ENCODE results near the gene GGPS1.

DNA sequence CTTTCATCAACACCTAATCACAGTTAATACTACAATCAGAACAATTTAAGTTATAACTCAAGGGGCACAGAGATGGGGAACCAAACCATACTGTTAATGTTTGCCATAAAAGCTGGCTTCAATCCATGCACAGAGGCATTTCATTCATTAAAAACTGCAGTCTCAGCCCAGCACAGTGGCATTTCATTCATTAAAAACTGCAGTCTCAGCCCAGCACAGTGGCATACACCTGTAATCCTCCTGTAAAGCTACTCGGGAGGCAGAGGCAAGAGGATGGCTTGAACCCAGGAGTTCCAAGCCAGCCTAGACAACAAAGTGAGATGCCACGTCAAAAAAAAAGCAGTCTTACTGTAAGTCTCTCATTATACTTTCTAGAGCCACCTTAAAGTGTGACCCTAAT lies 29.6 kb upstream of the GGPS1 start:
- TF ChIP-seq, protein P1, sequence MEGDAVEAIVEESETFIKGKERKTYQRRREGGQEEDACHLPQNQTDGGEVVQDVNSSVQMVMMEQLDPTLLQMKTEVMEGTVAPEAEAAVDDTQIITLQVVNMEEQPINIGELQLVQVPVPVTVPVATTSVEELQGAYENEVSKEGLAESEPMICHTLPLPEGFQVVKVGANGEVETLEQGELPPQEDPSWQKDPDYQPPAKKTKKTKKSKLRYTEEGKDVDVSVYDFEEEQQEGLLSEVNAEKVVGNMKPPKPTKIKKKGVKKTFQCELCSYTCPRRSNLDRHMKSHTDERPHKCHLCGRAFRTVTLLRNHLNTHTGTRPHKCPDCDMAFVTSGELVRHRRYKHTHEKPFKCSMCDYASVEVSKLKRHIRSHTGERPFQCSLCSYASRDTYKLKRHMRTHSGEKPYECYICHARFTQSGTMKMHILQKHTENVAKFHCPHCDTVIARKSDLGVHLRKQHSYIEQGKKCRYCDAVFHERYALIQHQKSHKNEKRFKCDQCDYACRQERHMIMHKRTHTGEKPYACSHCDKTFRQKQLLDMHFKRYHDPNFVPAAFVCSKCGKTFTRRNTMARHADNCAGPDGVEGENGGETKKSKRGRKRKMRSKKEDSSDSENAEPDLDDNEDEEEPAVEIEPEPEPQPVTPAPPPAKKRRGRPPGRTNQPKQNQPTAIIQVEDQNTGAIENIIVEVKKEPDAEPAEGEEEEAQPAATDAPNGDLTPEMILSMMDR (IDR thresholded peaks at IDR 0.05; ENCODE audit: control extremely low read depth in 1 of 3, insufficient read depth in 1 of 3, low read depth in 1 of 3, low read length in 3 of 3), result no peak
- TF ChIP-seq EZH2 (IDR thresholded peaks at IDR 0.05; ENCODE audit: low read depth, low read length, severe bottlenecking) (no peak), TAF1 (IDR thresholded peaks at IDR 0.05; ENCODE audit: low read depth, low read length) (no peak), POLR2AphosphoS5 (IDR thresholded peaks at IDR 0.05; ENCODE audit: low read depth, low read length) (no peak), CTBP2 (IDR thresholded peaks at IDR 0.05; ENCODE audit: borderline replicate concordance, insufficient read depth, insufficient read length, low read length) (no peak), KDM5A (IDR thresholded peaks at IDR 0.05; ENCODE audit: low read length) (no peak), RXRA (IDR thresholded peaks at IDR 0.05; ENCODE audit: insufficient read depth, low read depth, low read length) (no peak), RFX5 (IDR thresholded peaks at IDR 0.05; ENCODE audit: borderline replicate concordance, low read depth, low read length) (no peak)
- TF ChIP-seq, protein P2, sequence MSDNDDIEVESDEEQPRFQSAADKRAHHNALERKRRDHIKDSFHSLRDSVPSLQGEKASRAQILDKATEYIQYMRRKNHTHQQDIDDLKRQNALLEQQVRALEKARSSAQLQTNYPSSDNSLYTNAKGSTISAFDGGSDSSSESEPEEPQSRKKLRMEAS (IDR thresholded peaks at IDR 0.05), result no peak

Data from H1 (cell line).